ENCODE data around the gene FOXR1.

DNA sequence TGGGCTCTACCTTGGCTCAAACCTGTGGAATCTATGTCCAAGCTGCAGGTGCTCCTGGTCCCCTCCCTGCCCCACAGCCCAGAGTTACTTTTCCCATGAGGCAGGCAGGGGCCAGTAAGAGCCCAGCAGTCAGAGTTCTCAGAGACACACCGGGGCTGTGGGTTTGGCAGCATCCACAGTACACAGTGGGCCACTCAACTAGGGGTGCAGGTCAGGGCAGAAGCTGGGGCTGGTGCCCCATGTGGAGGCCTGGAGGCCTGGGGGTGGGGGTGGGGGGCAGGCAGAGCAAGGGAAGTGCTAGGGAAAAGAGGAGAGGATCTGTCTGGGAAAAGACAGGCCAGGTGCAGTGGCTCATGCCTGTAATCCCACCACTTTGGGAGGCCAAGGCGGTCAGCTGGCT lies 13.0 kb upstream of the FOXR1 start:
- TF ChIP-seq POLR2AphosphoS5 (IDR thresholded peaks at IDR 0.05), result no peak
- TF ChIP-seq, protein P1, sequence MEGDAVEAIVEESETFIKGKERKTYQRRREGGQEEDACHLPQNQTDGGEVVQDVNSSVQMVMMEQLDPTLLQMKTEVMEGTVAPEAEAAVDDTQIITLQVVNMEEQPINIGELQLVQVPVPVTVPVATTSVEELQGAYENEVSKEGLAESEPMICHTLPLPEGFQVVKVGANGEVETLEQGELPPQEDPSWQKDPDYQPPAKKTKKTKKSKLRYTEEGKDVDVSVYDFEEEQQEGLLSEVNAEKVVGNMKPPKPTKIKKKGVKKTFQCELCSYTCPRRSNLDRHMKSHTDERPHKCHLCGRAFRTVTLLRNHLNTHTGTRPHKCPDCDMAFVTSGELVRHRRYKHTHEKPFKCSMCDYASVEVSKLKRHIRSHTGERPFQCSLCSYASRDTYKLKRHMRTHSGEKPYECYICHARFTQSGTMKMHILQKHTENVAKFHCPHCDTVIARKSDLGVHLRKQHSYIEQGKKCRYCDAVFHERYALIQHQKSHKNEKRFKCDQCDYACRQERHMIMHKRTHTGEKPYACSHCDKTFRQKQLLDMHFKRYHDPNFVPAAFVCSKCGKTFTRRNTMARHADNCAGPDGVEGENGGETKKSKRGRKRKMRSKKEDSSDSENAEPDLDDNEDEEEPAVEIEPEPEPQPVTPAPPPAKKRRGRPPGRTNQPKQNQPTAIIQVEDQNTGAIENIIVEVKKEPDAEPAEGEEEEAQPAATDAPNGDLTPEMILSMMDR (IDR thresholded peaks at IDR 0.05), result no peak

Measured in breast epithelium (tissue), 3 donors.